GM12875 (cell line): ENCODE measurements around the gene FER.

ENCODE experiments used
- H3K4me3 ChIP-seq: one replicate; pipeline ENCODE4 v1.5.1; 2011; ENCODE audit warnings: low read depth, low read length, control low read depth
- TF ChIP-seq, protein P1 (sequence below): IDR thresholded peaks from 2 replicates; pipeline ENCODE4 v1.5.1; 2011; ENCODE audit warnings: low read depth, mild to moderate bottlenecking, control low read depth, inconsistent platforms, low read length, moderate library complexity, borderline replicate concordance; ENCODE audit not compliant: insufficient read depth

FER gene

DNA sequence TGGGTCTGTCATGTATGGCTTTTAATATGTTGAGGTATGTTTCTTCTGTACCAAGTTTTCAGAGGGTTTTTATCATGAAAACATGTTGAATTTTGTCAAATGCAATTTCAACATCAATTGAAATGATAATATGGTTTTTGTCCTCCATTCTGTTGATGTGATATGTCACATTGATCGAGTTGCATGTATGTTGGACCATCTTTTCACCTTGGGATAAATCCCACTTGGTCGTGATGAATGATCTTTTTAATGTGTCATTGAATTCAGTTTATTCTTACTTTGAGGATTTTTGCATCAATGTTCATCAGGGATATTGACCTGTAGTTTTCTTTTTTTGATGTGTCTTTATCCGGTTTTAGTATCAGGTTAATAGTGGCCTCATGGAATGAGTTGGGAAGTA lies 373.5 kb downstream of the FER start:
- TF ChIP-seq, protein P1, sequence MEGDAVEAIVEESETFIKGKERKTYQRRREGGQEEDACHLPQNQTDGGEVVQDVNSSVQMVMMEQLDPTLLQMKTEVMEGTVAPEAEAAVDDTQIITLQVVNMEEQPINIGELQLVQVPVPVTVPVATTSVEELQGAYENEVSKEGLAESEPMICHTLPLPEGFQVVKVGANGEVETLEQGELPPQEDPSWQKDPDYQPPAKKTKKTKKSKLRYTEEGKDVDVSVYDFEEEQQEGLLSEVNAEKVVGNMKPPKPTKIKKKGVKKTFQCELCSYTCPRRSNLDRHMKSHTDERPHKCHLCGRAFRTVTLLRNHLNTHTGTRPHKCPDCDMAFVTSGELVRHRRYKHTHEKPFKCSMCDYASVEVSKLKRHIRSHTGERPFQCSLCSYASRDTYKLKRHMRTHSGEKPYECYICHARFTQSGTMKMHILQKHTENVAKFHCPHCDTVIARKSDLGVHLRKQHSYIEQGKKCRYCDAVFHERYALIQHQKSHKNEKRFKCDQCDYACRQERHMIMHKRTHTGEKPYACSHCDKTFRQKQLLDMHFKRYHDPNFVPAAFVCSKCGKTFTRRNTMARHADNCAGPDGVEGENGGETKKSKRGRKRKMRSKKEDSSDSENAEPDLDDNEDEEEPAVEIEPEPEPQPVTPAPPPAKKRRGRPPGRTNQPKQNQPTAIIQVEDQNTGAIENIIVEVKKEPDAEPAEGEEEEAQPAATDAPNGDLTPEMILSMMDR: no peak
- no peak overlapping the region for H3K4me3 ChIP-seq

DNA sequence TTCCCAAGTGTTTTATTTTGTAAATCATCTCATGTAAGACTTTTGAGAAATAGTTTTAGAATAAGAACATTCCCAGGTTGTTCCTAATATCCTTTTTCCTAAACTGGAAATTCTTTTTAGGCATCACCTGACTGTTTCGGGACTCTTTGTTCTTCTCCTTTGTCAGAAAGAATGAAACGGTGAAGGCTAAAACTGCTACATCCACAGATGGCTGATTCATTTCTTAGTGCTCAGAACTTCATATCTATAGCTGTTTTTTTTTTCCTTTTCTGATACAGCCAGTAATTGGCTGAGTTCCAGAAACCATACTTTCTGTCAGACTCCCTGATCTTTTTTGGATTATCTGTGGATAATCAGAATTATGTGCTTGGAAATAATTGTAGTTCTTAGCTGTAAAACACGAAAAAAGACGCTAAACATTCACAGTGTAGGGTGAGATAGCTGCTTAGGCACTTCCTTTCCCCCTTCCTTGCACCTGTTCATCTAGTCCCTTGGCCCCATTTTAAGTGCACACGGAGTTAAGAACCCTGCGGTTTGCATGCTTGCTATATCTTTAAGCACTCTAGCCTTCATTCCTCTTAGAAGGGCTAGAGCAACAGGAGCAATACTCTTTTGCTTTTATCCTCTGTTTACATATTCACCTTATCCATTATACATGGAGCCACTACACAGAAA lies 378.2 kb downstream of the FER start:
- no peak overlapping the region for H3K4me3 ChIP-seq
- TF ChIP-seq, protein P1: no peak

DNA sequence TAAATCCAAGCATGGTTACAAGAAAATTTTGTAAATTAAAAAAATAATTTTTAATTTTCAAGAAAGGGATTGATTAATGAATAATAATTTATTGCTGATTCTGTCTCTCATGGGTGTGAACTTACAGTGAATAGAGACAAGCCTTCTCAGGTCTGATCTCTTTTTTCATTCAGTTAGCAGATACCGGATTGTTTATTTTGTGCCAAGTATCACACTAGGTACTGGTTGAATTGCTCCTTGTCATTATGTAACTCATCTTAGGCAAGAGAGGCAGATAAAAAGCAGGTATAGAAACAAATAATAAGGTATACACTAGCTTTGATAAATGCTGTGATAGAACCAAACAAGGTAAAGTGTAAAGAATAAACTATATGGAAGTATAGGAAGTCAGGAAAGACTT lies 378.8 kb downstream of the FER start:
- H3K4me3 ChIP-seq: no peak overlapping the region
- TF ChIP-seq, protein P1: no peak

DNA sequence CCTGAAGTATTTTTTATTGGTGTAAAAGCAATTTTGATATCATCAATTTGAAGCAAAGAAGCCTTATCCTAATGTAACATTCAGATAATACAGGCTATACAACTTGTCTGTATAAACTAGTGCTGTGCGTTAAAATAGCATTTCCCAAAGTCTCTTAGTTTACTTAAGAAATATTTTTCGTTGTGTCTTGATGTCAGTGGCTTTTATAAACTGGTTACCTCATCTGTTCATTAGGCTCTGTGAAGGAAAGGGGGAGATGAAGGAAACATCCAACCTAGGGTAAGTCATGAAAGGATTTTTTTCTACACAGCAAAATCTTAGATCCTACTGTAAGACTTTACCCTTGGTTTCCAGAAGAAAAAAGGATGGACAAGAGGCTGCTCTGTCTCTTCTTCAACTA lies 389.2 kb downstream of the FER start:
- TF ChIP-seq, protein P1: no peak
- no peak overlapping the region for H3K4me3 ChIP-seq

DNA sequence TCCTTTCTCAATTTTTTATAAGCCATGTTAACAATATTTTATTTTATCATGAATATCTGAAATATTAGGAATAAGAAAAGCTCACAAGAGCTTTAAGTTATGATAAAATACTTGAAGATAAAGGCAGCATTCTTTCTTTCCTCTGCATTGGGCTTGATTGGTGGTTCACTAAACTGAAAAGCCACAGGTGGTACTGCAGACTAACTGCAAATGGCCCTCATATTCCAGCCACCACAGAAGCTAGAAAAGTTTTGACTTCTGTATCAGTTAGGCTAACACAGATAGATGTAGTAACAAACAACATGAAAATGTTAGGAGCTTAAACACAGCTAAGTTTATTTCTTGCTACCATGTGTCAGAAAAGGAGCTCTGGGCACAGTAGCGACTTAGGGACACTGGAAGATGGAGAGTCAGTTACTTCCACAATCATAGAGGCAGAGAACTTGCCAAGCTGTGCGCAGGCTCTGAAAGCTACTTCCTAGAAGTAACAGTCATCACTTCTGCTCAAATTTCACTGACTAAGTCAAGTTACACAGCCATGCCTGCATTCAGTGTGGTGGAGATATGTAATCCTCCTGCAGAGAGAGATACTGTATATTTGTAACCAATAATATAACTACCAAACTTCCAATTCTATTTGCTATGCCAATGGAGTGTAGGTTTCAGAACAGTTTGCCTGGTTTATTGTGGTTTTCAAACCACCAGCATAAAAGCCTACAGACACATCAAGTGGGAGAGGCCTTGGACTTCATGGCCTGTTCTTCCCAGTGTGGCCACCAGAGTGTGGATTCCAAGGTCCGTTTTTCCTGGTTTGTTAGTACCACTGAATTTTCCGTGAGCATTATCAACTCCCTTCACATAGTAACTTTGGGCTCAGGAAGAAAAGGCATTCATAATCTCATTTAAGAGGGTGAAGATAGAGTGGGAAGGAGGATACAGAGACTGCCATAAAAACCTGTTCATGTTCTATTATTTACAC lies 393.8 kb downstream of the FER start:
- no peak overlapping the region for H3K4me3 ChIP-seq
- TF ChIP-seq, protein P1: no peak

DNA sequence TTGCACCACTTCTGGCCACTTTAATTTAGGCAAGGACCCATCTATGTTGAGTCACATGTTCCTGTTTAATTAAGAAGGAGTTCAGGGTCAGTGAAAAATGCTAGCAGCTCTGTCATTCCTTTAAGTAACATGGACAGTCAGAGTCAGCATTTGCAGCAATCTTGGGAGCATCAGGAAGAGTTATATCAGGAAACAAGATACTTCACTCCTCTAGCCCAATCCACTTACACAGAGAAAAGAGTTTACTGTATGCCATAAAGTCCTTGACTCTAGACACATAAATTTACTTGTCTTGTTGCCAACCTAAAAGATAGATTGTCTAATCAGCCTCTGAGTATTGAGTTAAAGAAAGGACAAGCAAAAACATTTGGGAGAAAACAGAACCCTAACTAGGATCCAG lies 395.3 kb downstream of the FER start:
- H3K4me3 ChIP-seq: no peak overlapping the region
- TF ChIP-seq, protein P1: no peak
